GM12873 (cell line): ENCODE measurements around the gene ANKK1.

Source experiments
- TF ChIP-seq, protein P1 (sequence below): IDR thresholded peaks from 2 replicates; pipeline ENCODE4 v1.5.1; 2012; ENCODE audit warnings: low read depth, mild to moderate bottlenecking, moderate library complexity, low read length, control low read depth; ENCODE audit not compliant: insufficient read depth; ENCODE audit errors: missing control alignments

The ANKK1 gene

DNA sequence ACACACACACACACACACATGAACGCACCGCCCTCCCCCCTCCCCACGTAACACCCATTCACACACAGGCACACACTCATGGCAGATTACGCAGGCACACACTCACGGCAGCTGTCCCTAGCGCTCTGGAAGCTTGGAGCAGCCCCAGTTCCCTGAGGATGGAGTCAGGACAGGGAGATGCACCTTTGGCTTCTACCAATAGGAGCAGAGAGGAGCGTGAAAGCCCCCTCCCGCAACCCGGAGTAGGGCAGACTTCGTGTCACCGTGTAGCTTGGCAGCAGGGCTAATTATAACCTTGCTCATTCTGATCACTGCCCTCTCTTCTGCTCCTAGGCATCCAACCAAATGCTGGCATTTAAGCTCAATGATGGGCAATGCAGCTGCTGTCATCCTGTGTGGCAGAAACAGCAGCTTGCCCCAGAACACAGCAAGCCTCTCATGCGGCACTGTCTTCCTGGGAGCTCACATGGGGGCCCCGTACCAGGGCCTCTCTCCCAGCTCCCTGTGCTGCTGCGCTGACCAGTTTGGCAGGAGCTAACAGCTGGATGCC lies 31.9 kb downstream of the ANKK1 start:
- TF ChIP-seq, protein P1, sequence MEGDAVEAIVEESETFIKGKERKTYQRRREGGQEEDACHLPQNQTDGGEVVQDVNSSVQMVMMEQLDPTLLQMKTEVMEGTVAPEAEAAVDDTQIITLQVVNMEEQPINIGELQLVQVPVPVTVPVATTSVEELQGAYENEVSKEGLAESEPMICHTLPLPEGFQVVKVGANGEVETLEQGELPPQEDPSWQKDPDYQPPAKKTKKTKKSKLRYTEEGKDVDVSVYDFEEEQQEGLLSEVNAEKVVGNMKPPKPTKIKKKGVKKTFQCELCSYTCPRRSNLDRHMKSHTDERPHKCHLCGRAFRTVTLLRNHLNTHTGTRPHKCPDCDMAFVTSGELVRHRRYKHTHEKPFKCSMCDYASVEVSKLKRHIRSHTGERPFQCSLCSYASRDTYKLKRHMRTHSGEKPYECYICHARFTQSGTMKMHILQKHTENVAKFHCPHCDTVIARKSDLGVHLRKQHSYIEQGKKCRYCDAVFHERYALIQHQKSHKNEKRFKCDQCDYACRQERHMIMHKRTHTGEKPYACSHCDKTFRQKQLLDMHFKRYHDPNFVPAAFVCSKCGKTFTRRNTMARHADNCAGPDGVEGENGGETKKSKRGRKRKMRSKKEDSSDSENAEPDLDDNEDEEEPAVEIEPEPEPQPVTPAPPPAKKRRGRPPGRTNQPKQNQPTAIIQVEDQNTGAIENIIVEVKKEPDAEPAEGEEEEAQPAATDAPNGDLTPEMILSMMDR: no peak

DNA sequence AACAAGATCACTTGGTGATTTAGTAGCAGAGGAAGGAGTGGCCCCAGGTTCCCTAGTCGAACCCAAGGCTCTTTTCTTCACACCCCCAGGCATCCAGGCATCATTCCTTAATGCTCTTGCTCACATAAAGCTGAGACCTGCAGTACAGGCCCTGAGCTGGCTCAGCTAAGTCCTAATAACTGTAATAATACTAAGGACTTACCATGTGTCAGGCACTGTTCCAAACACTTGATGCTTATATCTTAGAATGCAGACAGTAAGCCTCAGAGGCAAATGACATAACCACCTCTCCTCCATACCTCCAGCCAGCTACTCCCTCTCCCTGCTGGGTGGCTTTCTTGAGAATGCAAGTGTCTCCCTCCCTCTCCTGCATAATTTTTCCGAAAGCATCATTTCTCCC lies 33.2 kb downstream of the ANKK1 start:
- TF ChIP-seq, protein P1: no peak

DNA sequence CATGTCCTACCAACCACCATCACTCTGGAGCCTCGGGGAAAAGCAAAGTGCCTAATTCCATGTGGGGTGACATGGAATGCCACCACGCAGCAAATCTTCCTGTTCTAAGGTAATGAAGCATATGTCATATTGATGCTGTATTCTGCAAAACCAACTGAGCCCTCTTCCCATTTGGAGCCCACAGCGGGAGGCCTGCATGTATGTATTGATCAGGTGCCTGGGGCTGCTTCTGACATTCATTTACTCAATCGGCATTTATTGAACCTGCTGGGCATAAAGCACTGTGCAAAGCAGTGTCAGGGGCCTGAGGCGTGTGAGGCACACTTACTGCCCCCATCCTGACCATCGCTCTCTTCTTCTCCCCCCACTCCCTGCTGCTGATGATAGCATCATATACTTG lies 39.1 kb downstream of the ANKK1 start:
- TF ChIP-seq, protein P1: no peak

DNA sequence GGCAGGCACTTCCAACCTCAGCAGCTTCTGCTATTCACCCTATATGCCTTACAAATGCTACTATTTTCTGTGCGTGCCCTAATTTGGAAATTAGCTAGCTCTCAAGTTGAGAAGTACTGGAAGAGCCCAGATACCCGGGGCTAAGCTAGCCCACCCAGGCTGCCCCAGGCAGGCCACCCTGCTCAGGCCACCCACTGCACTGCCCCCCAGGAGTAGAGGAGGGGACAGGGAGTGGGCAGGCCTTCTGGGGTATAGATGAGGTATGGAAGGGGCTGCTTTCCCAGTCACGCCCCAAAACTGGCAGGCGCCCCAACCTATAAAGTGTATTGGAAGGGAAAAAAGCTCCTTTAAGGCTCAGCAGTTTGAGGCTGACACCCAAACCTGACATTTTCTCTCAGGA lies 44.2 kb downstream of the ANKK1 start:
- TF ChIP-seq, protein P1: no peak

DNA sequence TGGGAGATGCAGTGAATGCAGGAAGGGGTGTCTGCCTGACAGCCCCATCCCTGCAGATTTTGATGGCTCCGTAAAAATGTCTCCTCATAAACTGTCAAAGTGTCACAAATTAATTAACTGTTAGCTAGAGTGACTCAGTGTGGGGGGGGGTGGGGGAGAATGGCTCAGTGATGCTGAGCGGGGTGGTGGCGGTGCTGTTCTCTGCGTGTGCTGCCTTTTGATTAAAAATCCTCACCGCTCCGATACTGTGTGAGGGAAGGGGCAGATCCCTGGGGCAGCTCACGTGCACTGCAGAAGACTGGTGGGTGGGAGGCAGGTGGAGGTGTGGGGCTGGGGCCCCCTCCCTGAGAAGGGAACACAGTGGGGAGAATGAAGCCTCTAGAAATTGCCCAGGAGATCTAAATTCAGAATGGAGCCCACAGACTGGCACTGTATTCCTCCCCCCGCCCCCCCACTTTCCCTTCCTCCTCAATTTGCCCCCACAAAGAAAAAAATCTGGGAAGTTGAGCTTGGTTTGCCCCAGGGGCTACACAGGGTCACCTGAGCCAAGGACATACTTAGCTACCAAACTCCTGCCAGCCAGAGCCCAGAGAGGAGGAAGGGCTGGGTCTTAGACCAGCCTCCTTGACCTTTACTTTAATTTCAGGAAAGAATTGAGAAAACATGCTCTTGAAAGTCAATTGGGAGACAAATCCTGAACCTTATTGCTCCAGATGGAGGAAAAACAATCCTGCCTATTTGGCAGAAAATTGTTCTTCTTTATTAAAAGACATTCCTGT lies 47.8 kb downstream of the ANKK1 start:
- TF ChIP-seq, protein P1: no peak

DNA sequence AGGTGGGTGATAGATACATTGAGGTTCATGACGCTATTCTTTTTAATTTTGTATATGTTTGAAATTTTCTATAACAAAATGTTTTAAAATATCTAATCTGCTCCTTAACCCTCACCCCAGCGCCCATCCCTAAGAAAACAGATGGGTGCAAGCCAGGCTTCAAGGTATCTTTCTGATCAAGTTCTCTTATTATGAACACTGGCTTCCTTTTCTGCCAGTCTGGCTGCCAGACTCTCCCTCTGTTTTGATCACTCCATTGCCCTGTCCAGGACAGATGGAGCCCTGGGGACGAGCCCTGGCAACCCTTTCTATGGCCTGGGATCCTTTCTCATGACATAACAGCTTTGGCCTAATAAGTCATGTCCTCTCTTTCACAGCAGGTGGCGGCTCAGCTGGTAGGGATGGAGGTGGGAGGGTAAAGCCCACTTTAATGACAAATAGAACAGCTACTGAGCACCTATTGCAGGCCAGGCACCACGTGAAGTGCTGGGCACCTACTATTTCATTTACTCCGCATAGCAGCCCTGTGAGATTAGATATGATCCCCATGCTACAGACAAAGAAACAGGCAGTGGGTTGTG lies 49.2 kb downstream of the ANKK1 start:
- TF ChIP-seq, protein P1: no peak

DNA sequence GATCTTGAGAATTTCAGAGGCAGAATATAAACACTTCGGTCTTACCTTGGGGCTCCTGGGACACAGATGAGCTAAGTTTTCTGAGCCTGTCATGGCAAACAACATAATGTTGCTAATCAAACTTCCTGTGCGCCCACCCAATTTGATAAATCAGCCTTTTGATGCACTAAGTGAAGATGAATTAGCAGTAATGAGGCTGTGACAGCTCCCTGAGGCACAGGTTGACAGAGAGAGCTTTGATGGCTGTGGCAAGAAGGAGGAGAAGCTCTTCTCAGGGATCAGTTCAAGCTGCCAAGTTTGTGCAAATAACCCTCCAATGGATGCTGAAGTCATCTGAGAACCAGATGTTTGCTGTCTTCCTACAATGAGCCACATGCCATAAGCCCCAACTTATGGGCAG lies 53.2 kb downstream of the ANKK1 start:
- TF ChIP-seq, protein P1: no peak
